OCI-LY1 (cell line): ENCODE measurements around the gene LPCAT1.

Source experiments
- EZH2 ChIP-seq: fragments of 200-600 bp; sonication (generic), shearing (Covaris generic); IDR thresholded peaks from 2 replicates; pipeline ENCODE4 v1.8.0; 2017; ENCODE audit warnings: borderline replicate concordance, mixed run types, mild to moderate bottlenecking, antibody characterized with exemption, low read length, moderate library complexity, mixed read lengths
- TF ChIP-seq, protein P1 (sequence below): fragments of 200-600 bp; sonication (generic), shearing (Covaris generic); IDR thresholded peaks from 2 replicates; pipeline ENCODE4 v1.5.1; 2017; ENCODE audit warnings: mild to moderate bottlenecking, antibody characterized with exemption, low read length, moderate library complexity, mixed read lengths

DNA sequence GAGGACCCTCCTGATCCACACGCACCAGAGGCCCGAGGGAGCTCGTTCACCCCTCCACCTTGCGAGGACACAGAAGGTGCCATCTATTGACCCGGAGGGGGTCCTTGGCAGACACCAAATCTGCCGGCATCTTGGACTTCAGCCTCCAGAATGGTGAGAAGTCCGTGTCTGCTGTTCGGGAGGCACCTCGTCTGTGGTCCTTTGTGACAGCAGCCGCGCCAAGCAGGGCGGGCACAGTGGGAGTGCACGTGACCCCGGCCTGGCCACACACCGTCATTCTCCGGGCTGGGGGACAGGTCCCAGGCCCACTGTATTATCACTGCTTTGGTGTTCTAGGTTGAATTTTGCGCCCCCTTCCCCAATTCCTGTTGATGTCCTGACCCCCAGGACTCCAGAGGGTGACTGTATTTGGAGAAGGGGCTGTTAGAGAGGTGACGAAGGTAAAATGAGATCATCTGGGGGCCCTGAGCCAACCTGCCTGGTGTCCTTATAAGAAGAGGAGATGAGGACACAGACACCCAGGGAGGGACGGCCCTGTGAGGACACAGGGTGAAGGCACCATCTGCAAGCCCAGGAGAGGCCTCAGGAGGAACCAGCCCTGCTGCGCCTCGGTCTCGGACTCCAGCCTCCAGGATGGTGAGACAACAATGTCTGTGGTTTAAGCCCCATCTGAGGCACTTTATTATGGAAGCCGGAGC lies 15.7 kb downstream of the LPCAT1 start:
- TF ChIP-seq, protein P1, sequence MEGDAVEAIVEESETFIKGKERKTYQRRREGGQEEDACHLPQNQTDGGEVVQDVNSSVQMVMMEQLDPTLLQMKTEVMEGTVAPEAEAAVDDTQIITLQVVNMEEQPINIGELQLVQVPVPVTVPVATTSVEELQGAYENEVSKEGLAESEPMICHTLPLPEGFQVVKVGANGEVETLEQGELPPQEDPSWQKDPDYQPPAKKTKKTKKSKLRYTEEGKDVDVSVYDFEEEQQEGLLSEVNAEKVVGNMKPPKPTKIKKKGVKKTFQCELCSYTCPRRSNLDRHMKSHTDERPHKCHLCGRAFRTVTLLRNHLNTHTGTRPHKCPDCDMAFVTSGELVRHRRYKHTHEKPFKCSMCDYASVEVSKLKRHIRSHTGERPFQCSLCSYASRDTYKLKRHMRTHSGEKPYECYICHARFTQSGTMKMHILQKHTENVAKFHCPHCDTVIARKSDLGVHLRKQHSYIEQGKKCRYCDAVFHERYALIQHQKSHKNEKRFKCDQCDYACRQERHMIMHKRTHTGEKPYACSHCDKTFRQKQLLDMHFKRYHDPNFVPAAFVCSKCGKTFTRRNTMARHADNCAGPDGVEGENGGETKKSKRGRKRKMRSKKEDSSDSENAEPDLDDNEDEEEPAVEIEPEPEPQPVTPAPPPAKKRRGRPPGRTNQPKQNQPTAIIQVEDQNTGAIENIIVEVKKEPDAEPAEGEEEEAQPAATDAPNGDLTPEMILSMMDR, result no peak
- no peak for TF ChIP-seq EZH2
